SIG-M5 treated with dmso at 0.1 percent for 504 hours (cell line): ENCODE data around the gene LGI1.
A peak's percentile ranks its signal among the peaks of the same experiment; 100 is the strongest.

Source experiments
- DNase-seq: peaks from one replicate; lab custom pipeline; 2025; ENCODE audit not compliant: unreplicated experiment; lab: John Stamatoyannopoulos, UW

LGI1 gene

GRCh38 chr10:93754761-93755160 lies 3.0 kb upstream of the LGI1 start:
- no peak for DNase-seq

GRCh38 chr10:93755443-93756116 lies 2.2 kb upstream of the LGI1 start:
- DNase-seq, result no peak

- no peak for DNase-seq
These were observed 1.6 kb upstream of the LGI1 start for GRCh38 chr10:93756118-93756517.

- DNase-seq, result no peak
These were observed 600 bp upstream of the LGI1 start for GRCh38 chr10:93757136-93757535.

- no peak for DNase-seq
These were observed 761 bp downstream of the LGI1 start for GRCh38 chr10:93758508-93758885.

- DNase-seq, result no peak
These were observed 1.2 kb downstream of the LGI1 start for GRCh38 chr10:93758891-93759410.

GRCh38 chr10:93760490-93760889 lies 2.8 kb downstream of the LGI1 start:
- no peak for DNase-seq

GRCh38 chr10:93762979-93763391 lies 5.2 kb downstream of the LGI1 start:
- peak; percentile 41 for DNase-seq

- no peak for DNase-seq
These were observed 9.2 kb downstream of the LGI1 start for GRCh38 chr10:93766918-93767317.

- DNase-seq, result no peak
These were observed 10.1 kb downstream of the LGI1 start for GRCh38 chr10:93767724-93768399.

GRCh38 chr10:93768892-93769291 lies 11.2 kb downstream of the LGI1 start:
- DNase-seq, result no peak

GRCh38 chr10:93771354-93771753 lies 13.6 kb downstream of the LGI1 start:
- DNase-seq, result no peak

GRCh38 chr10:93773120-93773519 lies 15.4 kb downstream of the LGI1 start:
- no peak for DNase-seq

GRCh38 chr10:93773705-93774104 lies 16.0 kb downstream of the LGI1 start:
- DNase-seq, result no peak

GRCh38 chr10:93775356-93775755 lies 17.6 kb downstream of the LGI1 start:
- no peak for DNase-seq

- DNase-seq, result no peak
These were observed 19.4 kb downstream of the LGI1 start for GRCh38 chr10:93777092-93777491.

GRCh38 chr10:93784059-93784458 lies 26.3 kb downstream of the LGI1 start:
- DNase-seq, result no peak

GRCh38 chr10:93788413-93789208 lies 30.9 kb downstream of the LGI1 start:
- DNase-seq, result no peak

- no peak for DNase-seq
These were observed 32.7 kb downstream of the LGI1 start for GRCh38 chr10:93790439-93790838.

GRCh38 chr10:93796167-93796566 lies 38.4 kb downstream of the LGI1 start:
- no peak for DNase-seq

- no peak for DNase-seq
These were observed 40.1 kb downstream of the LGI1 start for GRCh38 chr10:93797825-93798224.
